GM19035 (cell line): Measurements from ENCODE around the gene OR2W1.

Experiments used
- ATAC-seq: cut with Tn5 transposase; IDR thresholded peaks from one replicate; pipeline ENCODE4 v1.9.1; 2021; ENCODE audit not compliant: unreplicated experiment

The OR2W1 gene

GRCh38 chr6:29045075-29045474 lies at the start of gene OR2W1:
TSS of gene OR2W1 (minus strand) at chr6:29045175. CDS start at chr6:29045175, 0 bp downstream.
- ATAC-seq: no peak

GRCh38 chr6:29092957-29093356 lies 48.0 kb upstream of the OR2W1 start:
- ATAC-seq: no peak

- no peak for ATAC-seq
Observed at GRCh38 chr6:29087213-29087612, 42.2 kb upstream of the OR2W1 start, which contains the start of gene OR2B3. TSS of gene OR2B3 (minus strand) at chr6:29087313. CDS start at chr6:29087248, 65 bp downstream.

GRCh38 chr6:29082457-29082856 lies 37.5 kb upstream of the OR2W1 start:
- no peak for ATAC-seq

- ATAC-seq: no peak
Observed at GRCh38 chr6:29081312-29081711, 36.3 kb upstream of the OR2W1 start.

GRCh38 chr6:29079203-29079602 lies 34.2 kb upstream of the OR2W1 start:
- ATAC-seq: no peak

GRCh38 chr6:29071831-29072723 lies 27.1 kb upstream of the OR2W1 start:
- ATAC-seq: no peak

GRCh38 chr6:29051680-29052079 lies 6.7 kb upstream of the OR2W1 start:
- ATAC-seq: no peak

GRCh38 chr6:29035951-29036350 lies 9.0 kb downstream of the OR2W1 start:
- ATAC-seq: no peak

- ATAC-seq: no peak
Observed at GRCh38 chr6:29028821-29029220, 16.2 kb downstream of the OR2W1 start.

GRCh38 chr6:29025927-29026585 lies 18.9 kb downstream of the OR2W1 start:
- no peak for ATAC-seq

GRCh38 chr6:29021434-29021833 lies 23.5 kb downstream of the OR2W1 start:
- no peak for ATAC-seq

- ATAC-seq: no peak
Observed at GRCh38 chr6:29019629-29020028, 25.3 kb downstream of the OR2W1 start.

GRCh38 chr6:29017428-29017802 lies 27.6 kb downstream of the OR2W1 start:
- ATAC-seq: no peak

- peak; percentile 92 for ATAC-seq
Observed at GRCh38 chr6:29016559-29017427, 28.2 kb downstream of the OR2W1 start.

- no peak for ATAC-seq
Observed at GRCh38 chr6:29014729-29015608, 30.0 kb downstream of the OR2W1 start.

- no peak for ATAC-seq
Observed at GRCh38 chr6:29011276-29011734, 33.7 kb downstream of the OR2W1 start.

GRCh38 chr6:29009358-29009757 lies 35.6 kb downstream of the OR2W1 start:
- ATAC-seq: no peak

- no peak for ATAC-seq
Observed at GRCh38 chr6:29008089-29008488, 36.9 kb downstream of the OR2W1 start.
